Stimulated activated naive CD8-positive, alpha-beta T cell treated with anti-CD3 and anti-CD28 coated beads, Interleukin-15, Interleukin-2, amounts not matched to agents 100 U/mL and 50 U/mL, for 24 hours (primary cell): ENCODE measurements around the gene BCOR.
A peak's percentile ranks its signal among the peaks of the same experiment; 100 is the strongest.

Source experiments
- ATAC-seq: fragments of 150-1000 bp; cut with Tn5 transposase; one replicate; pipeline ENCODE4 v1.10.0; 2021
- DNase-seq: peaks from one replicate; pipeline ENCODE4 v3.0.0; 2021

BCOR gene

GRCh38 chrX:40084471-40085101, 13.2 kb downstream of the BCOR start:
- DNase-seq: no peak
- no peak for ATAC-seq

DNA sequence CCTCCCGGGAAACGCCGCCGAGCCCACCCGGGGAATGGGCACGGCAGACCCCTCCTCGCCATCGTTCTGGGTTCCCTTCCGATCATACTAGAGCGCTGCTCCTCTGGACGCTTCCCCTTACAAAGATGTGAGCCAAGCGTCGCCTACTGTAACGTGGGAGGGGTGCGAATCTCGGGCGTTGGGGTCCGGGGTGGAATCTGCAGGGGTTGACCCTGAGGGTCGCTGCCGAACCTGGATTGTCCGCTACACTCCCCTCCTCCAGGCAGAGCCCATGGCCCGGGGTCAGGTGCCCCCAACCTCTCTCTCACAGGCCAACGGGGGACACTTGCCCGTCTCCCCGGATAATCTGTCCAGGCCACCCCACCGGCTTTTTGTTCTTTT, 13.8 kb downstream of the BCOR start:
- DNase-seq (no peak), ATAC-seq (no peak)

GRCh38 chrX:40083120-40083978, 14.4 kb downstream of the BCOR start:
- DNase-seq: no peak

DNA sequence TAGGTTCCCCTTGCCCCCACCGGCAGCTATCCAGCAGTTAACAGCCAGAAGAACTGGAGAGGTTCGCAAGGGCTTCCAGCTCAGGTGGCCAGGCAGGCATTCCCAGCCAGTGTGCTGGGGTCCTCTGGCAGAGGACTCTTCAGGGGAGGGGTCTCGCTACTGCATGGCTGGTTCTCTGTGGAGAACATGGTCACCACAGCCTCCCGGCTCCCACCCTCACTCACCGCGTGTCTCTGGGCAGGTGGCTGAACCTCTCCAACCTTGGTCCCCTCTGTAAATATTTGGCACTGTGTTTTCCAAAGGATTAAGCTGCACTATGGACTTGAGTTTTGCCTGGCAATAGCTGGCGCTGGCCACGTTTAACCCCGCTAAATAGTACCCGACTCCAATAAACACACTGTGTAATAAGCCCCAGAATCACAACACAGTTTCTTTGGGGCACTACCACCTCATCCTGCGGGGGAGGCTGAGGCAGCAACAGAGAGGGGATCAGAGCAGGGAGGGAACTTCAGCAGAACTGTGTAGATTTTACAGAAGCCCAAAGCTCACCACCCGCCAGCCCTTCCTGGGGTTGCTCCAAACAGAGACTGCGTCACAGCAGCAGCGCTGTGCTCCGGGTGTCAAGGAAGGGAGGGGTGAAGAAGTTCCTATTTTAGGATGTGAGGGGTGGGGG, 15.2 kb downstream of the BCOR start:
- ATAC-seq (peak; percentile 47), DNase-seq (no peak)

More at GRCh38 chrX:40083120-40083978, 14.4 kb downstream of the BCOR start:
- peak; percentile 47 for ATAC-seq

GRCh38 chrX:40081679-40082068, 16.1 kb downstream of the BCOR start:
- ATAC-seq (no peak), DNase-seq (no peak)

DNA sequence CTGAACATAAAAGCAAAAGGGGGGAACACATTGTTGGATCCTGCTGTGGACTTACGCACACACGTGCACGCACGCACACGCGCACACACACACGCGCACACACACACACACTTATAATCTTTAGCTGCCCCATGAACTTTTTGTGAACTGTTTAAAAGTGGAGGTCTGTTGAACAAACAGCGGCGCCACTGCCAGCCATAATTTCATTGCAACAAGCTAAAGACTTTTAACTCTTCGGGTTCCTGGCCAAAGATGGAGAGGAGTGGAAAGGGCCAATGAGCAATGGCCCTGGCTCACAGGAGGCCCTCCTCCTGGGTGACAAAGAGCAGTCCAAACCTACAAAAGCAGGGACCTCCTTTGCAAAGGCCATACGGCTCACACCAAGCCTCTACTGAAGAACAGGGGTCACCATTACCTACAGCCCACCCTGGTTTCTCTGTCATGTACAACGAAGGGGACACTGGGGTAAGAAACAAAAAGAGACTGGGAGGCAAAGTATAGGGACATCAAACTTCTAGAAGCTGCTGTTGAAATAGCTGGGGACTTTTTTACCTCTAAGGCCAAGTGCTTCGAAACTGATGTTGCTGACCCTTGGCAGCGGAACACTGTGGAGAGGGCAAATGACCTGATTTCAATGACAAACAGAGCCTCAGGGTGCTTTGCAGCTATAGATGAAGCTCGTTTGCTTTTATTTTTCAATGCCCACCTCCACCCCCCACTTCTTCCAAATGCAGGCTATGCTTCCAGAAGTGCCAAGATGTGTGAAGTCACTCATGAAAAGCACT, 16.7 kb downstream of the BCOR start:
- ATAC-seq: no peak
- DNase-seq: no peak

DNA sequence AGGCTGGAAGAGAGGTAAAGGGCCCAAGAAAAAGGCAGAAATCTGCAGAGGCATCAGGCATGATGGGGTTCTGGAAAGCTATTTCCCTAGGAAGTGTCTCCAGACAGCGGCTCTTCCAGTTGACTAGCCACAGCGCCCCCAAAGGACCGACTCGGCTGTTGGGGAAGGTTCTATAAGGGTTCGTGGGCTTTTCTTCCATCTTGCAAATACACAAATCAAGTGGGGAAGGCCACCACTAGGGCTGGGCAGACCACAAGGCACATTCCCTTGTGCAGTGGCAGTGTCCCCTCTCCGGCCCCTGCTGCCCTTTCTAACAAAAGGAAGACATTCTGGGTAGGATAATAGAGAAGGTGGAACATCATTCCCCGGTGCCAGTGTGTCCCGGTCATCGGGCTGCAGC, 18.2 kb downstream of the BCOR start:
- no peak for ATAC-seq
- no peak for DNase-seq

- ATAC-seq (no peak), DNase-seq (no peak)
These were observed 19.1 kb downstream of the BCOR start for GRCh38 chrX:40078489-40079227.

GRCh38 chrX:40077906-40078305, 19.9 kb downstream of the BCOR start:
- ATAC-seq (no peak), DNase-seq (no peak)

- DNase-seq (no peak), ATAC-seq (peak; percentile 66)
These were observed 20.8 kb downstream of the BCOR start for GRCh38 chrX:40076750-40077575.

DNA sequence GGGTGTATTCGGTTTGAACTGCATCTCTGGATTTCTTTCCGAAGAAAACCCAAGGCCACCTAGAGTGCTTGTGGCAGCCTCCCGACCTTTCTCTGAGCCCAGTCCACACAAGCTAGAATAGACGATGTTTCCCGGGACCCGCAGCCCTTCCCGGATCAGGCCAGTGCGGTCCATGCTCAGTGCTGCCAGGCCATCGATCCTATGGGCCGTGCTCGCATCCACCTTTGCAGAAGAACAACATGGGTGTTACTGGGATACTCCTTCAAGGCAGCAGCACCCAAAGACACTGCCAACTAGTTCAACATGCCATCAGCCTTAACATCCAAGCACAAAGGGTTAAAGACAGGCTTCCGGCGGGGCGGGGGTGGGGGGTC, 22.8 kb downstream of the BCOR start:
- no peak for DNase-seq

DNA sequence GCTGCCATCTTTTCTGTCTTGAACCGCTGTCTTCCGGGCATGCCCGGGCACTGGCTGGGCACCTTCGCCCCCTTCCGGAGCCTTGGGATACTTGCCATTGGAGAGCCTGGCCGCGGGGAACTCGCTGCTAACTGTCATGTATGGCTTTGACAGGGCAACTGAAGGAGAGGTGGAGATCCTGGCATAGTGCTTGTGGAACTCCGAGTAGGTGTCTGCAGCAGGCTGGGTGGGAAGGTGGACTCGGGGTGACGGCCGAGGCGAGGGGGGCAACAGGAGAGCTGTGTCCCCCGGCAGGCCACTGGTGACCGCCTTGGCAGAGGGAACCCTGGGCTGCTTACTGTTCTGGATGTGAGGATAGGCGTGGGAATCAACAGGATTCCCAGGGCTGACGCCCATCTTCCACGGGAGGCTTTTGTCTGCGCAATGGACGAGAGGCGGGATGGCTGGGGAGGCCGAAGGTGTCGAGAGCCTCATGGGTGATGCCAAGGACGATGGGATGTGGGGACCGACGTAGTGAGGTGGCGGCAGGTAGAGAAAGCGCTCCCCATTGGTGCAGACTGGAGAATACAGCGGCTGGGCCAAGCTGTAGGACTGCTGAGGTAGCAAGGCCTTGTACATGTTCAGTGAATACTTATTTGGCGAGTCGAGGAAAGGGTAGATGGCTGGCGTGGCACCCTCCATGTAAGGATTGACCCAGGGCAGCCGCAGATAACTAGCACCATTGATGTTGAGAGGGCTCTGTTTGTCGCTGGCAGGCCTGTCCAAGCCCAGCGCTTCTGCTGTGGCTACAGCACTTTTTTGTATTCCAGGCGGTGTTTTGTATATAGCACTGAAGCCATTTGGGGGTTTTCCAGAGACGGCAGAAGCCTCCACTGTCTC, 23.4 kb downstream of the BCOR start:
- ATAC-seq: no peak
- no peak for DNase-seq

More for the DNA sequence above, 22.8 kb downstream of the BCOR start:
- ATAC-seq: no peak

DNA sequence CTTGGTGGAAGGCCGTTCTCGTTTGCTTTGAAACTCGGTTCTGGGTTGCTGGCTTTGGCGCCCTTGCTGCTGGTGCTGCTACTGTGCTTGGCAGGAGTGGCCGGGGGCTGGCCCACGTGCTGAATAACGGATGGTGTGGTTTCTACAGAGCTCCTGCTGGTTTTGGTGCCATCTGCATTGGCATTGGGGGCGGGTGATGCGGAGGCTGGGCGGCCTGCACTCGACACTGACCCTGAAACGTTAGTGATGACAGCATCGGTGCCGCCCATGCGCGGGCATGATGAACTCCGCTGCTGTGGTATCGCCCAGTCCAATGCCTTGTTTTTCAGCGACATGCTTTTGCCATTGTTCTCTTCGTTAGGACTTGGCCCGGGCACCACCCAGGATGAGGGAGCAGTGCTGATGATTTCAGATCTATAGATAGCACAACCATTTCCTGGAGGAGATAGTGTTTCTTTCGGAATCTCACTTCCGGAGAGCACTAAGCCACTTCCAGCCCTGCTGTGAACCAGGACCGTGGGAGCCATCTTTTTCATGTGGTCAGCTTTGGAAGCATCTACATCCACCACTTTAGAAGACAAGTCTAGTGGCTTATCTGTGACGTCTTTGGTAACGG, 24.2 kb downstream of the BCOR start:
- no peak for DNase-seq

GRCh38 chrX:40072246-40072645, 25.5 kb downstream of the BCOR start:
- DNase-seq (no peak), ATAC-seq (no peak)

More for the DNA sequence above, 24.2 kb downstream of the BCOR start:
- ATAC-seq: no peak

DNA sequence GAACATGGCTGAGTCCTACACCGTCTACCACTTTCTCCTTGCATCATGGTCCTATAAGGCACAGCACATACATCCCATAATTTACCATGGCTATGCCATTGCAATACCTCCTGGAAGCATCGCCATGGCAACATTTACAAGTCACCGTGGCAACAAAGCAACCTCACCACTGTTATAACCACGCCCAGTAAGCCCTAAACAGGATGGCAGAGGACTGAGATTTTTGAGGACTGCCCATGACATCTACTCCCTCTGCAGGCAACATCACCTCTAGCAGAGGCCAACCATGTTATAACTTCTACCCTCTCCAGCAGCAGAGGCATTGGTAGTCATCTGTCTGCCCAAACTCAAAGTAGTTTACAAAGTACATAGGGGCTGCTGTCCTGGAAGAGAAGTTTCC, 29.7 kb downstream of the BCOR start:
- ATAC-seq (peak; percentile 51), DNase-seq (no peak)

DNA sequence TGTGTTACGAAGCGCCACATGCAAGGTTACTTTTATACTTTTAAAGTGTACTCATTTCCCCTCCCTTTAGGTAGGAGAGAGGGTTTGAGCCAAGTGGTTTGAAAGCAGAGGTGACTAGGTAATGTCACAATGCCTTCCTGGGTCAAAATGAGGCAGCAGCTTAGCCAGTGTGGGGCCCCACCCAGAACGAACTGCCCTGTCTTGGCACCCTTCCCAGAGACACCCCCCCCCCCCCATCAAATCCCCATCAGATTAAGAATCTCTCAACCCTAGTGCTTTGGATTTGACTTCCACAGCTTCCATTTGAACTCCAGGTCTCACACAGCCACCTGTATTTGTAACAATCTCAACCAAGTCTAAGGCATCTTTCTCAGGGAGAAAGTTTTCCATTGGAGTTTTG, 31.1 kb downstream of the BCOR start:
- no peak for ATAC-seq
- no peak for DNase-seq

DNA sequence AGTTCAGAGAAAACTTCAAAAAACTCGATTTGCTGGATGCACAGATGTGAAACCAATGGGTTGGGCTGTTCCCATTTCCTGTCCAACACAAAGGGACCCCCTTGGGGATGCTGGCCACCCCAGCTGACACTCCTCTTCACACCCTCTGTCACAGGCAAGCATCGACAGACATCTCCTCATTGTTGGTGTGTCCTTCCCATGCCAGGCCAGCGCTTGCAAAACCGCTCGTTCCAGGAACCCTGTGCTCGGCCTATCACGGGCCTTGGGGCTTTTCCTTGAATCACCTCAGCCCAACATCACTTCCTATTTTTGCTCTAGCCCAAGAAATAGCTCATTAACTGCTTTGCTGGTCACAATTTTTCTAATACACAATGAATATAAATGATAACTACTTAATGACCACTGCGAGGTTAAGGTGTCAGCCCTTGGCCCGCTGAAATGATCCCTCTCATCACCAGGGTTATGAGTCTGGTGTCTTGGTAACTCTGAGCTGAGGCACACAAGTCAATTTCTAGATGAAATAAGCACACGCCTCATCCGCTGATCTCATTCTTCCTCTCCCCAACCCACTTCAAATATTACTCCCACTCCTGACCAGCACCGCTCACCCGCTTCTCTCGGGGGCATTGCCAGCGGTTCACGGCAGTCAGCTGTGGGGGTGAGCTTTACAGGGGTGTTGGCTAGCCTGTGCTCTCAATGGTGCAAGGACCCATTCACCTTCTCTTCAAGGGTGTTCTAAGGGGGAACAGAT, 32.3 kb downstream of the BCOR start:
- ATAC-seq (peak; percentile 65), DNase-seq (peak; percentile 19)

DNA sequence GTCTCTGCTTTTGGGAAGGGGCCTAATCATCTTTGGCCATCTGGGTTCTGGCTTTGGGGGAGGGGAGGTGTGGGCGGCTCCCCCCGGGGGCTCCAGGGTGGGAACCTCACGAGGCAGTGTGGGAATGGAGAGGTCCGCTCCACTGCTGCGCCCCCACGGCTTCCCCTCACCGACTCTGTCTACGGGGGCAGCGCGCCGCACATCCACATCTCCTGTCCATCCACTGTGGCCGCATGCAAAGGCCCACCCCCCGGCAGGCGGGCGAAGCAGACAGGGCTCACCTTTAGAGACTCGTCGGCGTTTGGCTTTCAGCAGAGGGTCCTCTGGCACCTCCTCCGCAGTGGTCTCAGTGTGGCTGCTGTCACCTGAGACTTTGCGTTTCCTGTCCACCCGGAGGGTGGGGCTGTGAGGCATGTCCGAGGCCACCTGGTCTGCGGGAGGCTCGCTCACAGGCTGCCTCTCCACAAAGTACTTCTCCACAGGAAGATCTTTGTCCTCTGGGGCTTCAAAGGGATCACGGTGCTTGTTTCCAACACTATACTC, 33.6 kb downstream of the BCOR start:
- DNase-seq (no peak), ATAC-seq (no peak)
